DOHH2 (cell line): ENCODE measurements around the gene C22orf42.

Experiments
- H3F3A ChIP-seq: fragments of 200-600 bp; sonication (generic), shearing (Covaris generic); 2 replicates; pipeline ENCODE4 v1.6.0; 2016; ENCODE audit warnings: antibody characterized with exemption, mild to moderate bottlenecking; ENCODE audit not compliant: control insufficient read depth, insufficient read depth
- H3K27ac ChIP-seq: fragments of 200-600 bp; sonication (generic); 2 replicates; pipeline ENCODE4 v1.5.1; 2014; ENCODE audit warnings: low read depth, mild to moderate bottlenecking, low read length, moderate library complexity
- H3K27me3 ChIP-seq: fragments of 200-600 bp; sonication (generic); 2 replicates; pipeline ENCODE4 v1.6.1; 2014; ENCODE audit warnings: mild to moderate bottlenecking, low read length, mixed read lengths; ENCODE audit not compliant: control insufficient read depth
- H3K36me3 ChIP-seq: fragments of 200-600 bp; sonication (generic); 2 replicates; pipeline ENCODE4 v1.6.1; 2014; ENCODE audit warnings: mild to moderate bottlenecking, low read length, moderate library complexity, mixed read lengths; ENCODE audit not compliant: control insufficient read depth
- H3K4me1 ChIP-seq: fragments of 200-600 bp; sonication (generic); 2 replicates; pipeline ENCODE4 v1.6.1; 2014; ENCODE audit warnings: mild to moderate bottlenecking, low read length, mixed read lengths; ENCODE audit not compliant: control insufficient read depth
- H3K4me2 ChIP-seq: fragments of 200-600 bp; sonication (generic); 2 replicates; pipeline ENCODE4 v1.6.0; 2014; ENCODE audit warnings: mild to moderate bottlenecking, low read length, moderate library complexity
- H3K4me3 ChIP-seq: fragments of 200-600 bp; sonication (generic); 2 replicates; pipeline ENCODE4 v1.5.1; 2014; ENCODE audit warnings: mild to moderate bottlenecking, low read length, mixed read lengths
- H3K79me2 ChIP-seq: fragments of 200-600 bp; sonication (generic); 2 replicates; pipeline ENCODE4 v1.6.1; 2014; ENCODE audit warnings: mild to moderate bottlenecking, low read length, mixed read lengths; ENCODE audit not compliant: control insufficient read depth
- H3K9me2 ChIP-seq: fragments of 200-600 bp; sonication (generic); replicated peaks from 2 replicates; pipeline ENCODE4 v1.6.1; 2014; ENCODE audit warnings: mild to moderate bottlenecking, low read length, mixed read lengths; ENCODE audit not compliant: control insufficient read depth
- H3K9me3 ChIP-seq: fragments of 200-600 bp; sonication (generic); 2 replicates; pipeline ENCODE4 v1.6.1; 2014; ENCODE audit warnings: antibody characterized with exemption, low read length, mixed read lengths; ENCODE audit not compliant: control insufficient read depth, insufficient read depth
- H4K20me1 ChIP-seq: fragments of 200-600 bp; sonication (generic); 2 replicates; pipeline ENCODE4 v1.6.0; 2014; ENCODE audit warnings: low read depth, mild to moderate bottlenecking, antibody characterized with exemption, low read length, moderate library complexity; ENCODE audit not compliant: control insufficient read depth, insufficient read depth
- CTCF ChIP-seq: fragments of 200-600 bp; sonication (generic); IDR thresholded peaks from one replicate; pipeline ENCODE4 v1.5.1; 2014; ENCODE audit warnings: antibody characterized with exemption, mild to moderate bottlenecking, low read depth, low read length; ENCODE audit not compliant: poor library complexity, severe bottlenecking
- EZH2phosphoT487 ChIP-seq: fragments of 200-600 bp; sonication (generic); IDR thresholded peaks from 2 replicates; pipeline ENCODE4 v1.6.1; 2017; ENCODE audit warnings: borderline replicate concordance, mild to moderate bottlenecking, antibody characterized with exemption, low read length, moderate library complexity, mixed read lengths

The C22orf42 gene

GRCh38 chr22:32202161-32202538 is 43.0 kb upstream of the C22orf42 start:
- H3K4me2 ChIP-seq: no peak overlapping the region
- H3K4me3 ChIP-seq: no peak overlapping the region
- H3F3A ChIP-seq: no peaks in the 10 kb centered on the region

GRCh38 chr22:32200752-32201151 is 41.6 kb upstream of the C22orf42 start:
- H3K4me2 ChIP-seq: no peak overlapping the region
- no peaks in the 10 kb centered on the region for H3F3A ChIP-seq
- H3K36me3 ChIP-seq: no peaks in the 10 kb centered on the region
- TF ChIP-seq EZH2phosphoT487: no peak
- TF ChIP-seq CTCF: no peak
- no peak overlapping the region for H3K27ac ChIP-seq
- H4K20me1 ChIP-seq: no peaks in the 10 kb centered on the region
- H3K79me2 ChIP-seq: no peaks in the 10 kb centered on the region
- H3K4me3 ChIP-seq: no peak overlapping the region
- no peaks in the 10 kb centered on the region for H3K4me1 ChIP-seq
- H3K9me3 ChIP-seq: no peaks in the 10 kb centered on the region
- no peaks in the 10 kb centered on the region for H3K27me3 ChIP-seq
- H3K9me2 ChIP-seq: no peaks in the 10 kb centered on the region

More at GRCh38 chr22:32202161-32202538, 43.0 kb upstream of the C22orf42 start:
- no peaks in the 10 kb centered on the region for H3K9me3 ChIP-seq
- no peak for TF ChIP-seq EZH2phosphoT487
- no peak for TF ChIP-seq CTCF
- no peaks in the 10 kb centered on the region for H3K4me1 ChIP-seq
- no peaks in the 10 kb centered on the region for H3K36me3 ChIP-seq
- no peaks in the 10 kb centered on the region for H3K9me2 ChIP-seq
- no peaks in the 10 kb centered on the region for H4K20me1 ChIP-seq
- no peaks in the 10 kb centered on the region for H3K27me3 ChIP-seq
- H3K79me2 ChIP-seq: no peaks in the 10 kb centered on the region
- no peak overlapping the region for H3K27ac ChIP-seq

GRCh38 chr22:32199961-32200360 is 40.9 kb upstream of the C22orf42 start:
- H3K27ac ChIP-seq: no peak overlapping the region

More at GRCh38 chr22:32199961-32200360, 40.9 kb upstream of the C22orf42 start:
- Histone ChIP-seq H3K27me3 (no peaks in the 10 kb centered on the region), H3F3A (no peaks in the 10 kb centered on the region), H3K4me2 (no peak overlapping the region), H3K9me2 (no peaks in the 10 kb centered on the region), H3K9me3 (no peaks in the 10 kb centered on the region), H3K79me2 (no peaks in the 10 kb centered on the region), H3K36me3 (no peaks in the 10 kb centered on the region), H3K4me3 (no peak overlapping the region), H3K4me1 (no peaks in the 10 kb centered on the region), H4K20me1 (no peaks in the 10 kb centered on the region)
- TF ChIP-seq CTCF: no peak
- no peak for TF ChIP-seq EZH2phosphoT487
